K562 (cell line): Measurements from ENCODE around the gene IL12RB2. TPM values are rescaled to one million over a fixed set of nuclear protein-coding genes. Genes with fewer than 3 reads are reported as not detected.

Experiments used
- ATAC-seq: fragments of 200-7000 bp; cut with Tn5 transposase; 3 replicates; pipeline ENCODE4 v1.9.1; 2020; ENCODE audit warnings: moderate library complexity
- BruUV-seq: library from RNA; stranded (reverse); fragments of 400-500 nt; replicated peaks from 2 replicates; lab custom pipeline; 2021; lab: Mats Ljungman, UMichigan
- CTCF ChIA-PET: fragments of 300-600 bp; formaldehyde crosslinking; extraction: SDS; loops from one replicate; lab custom pipeline; 2021; ENCODE audit warnings: low intra/inter-chr PET ratio; lab: Yijun Ruan, JAX
- POLR2A ChIA-PET: fragments of 300-600, 350-650 bp; sonication (Branson Sonifier 250); formaldehyde crosslinking; extraction: SDS; loops from one replicate; lab custom pipeline; 2021; ENCODE audit warnings: antibody characterized with exemption, inconsistent platforms; lab: Yijun Ruan, JAX
- DNase-seq, 4 experiments: peaks; one replicate each; pipeline versions ENCODE4 v3.0.0 to v3.0.0-alpha.2; 2011 to 2018; ENCODE audit warnings: low spot score in 3 of 4, mixed read lengths in 3 of 4; ENCODE audit errors: extremely low read depth in 1 of 4
- FAIRE-seq: peaks from 2 replicates; lab custom pipeline; 2011; peaks lifted over from hg19 to GRCh38; lab: Jason Lieb, UNC
- H2AFZ ChIP-seq: 2 replicates; pipeline ENCODE4 v1.6.0; 2011; ENCODE audit warnings: low read depth, low read length, control low read depth, inconsistent platforms
- H3K27ac ChIP-seq: fragments of 200-600 bp; 3 replicates; pipeline ENCODE4 v1.8.0; 2011; ENCODE audit warnings: low read depth, mild to moderate bottlenecking, control low read depth, inconsistent platforms, low read length, moderate library complexity, mixed read lengths; ENCODE audit errors: extremely low read depth
- H3K27me3 ChIP-seq, 2 experiments: fragments of 300-600 bp in 1 of 2; 2 replicates in 1 of 2; 3 replicates in 1 of 2; pipeline versions ENCODE4 v1.6.0 to v1.8.0; 2011; ENCODE audit warnings: inconsistent platforms in 2 of 2, low read length in 2 of 2, mild to moderate bottlenecking in 1 of 2, mixed read lengths in 1 of 2, moderate library complexity in 1 of 2; ENCODE audit not compliant: control insufficient read depth in 2 of 2, insufficient read depth in 2 of 2
- H3K36me3 ChIP-seq: fragments of 300-600 bp; 3 replicates; pipeline ENCODE4 v1.8.0; 2011; ENCODE audit warnings: mild to moderate bottlenecking, low read length, inconsistent platforms; ENCODE audit not compliant: control insufficient read depth, insufficient read depth
- H3K4me1 ChIP-seq, 2 experiments: fragments of 200-600 bp in 1 of 2; replicated peaks in 1 of 2; 2 replicates in 1 of 2; 3 replicates in 1 of 2; pipeline versions ENCODE4 v1.5.1 to v1.8.0; 2011; ENCODE audit warnings: inconsistent platforms in 2 of 2, low read length in 2 of 2, mild to moderate bottlenecking in 1 of 2, mixed read lengths in 1 of 2, moderate library complexity in 1 of 2; ENCODE audit not compliant: control insufficient read depth in 2 of 2, insufficient read depth in 2 of 2
- H3K4me2 ChIP-seq: 2 replicates; pipeline ENCODE4 v1.6.1; 2011; ENCODE audit warnings: low read length, control low read depth, inconsistent platforms, mixed read lengths; ENCODE audit not compliant: insufficient read depth
- H3K4me3 ChIP-seq: fragments of 200-600 bp; sonication (generic), shearing (Covaris generic); 2 replicates; pipeline ENCODE4 v1.5.1; 2016; ENCODE audit warnings: control low read depth, inconsistent platforms
- H3K79me2 ChIP-seq: fragments of 200-600 bp; 3 replicates; pipeline ENCODE4 v1.8.0; 2011; ENCODE audit warnings: low read length, inconsistent platforms; ENCODE audit not compliant: control insufficient read depth, insufficient read depth
- H3K9ac ChIP-seq, 2 experiments: 2 replicates each; pipeline versions ENCODE4 v1.6.0 to v1.6.1; 2011; ENCODE audit warnings: low read depth in 2 of 2, low read length in 2 of 2, control low read depth in 1 of 2, inconsistent platforms in 1 of 2, mild to moderate bottlenecking in 1 of 2, mixed read lengths in 1 of 2; ENCODE audit not compliant: insufficient read depth in 1 of 2
- H3K9me1 ChIP-seq: one replicate; pipeline ENCODE4 v1.6.0; 2011; ENCODE audit warnings: inconsistent platforms, mild to moderate bottlenecking, low read length, moderate library complexity; ENCODE audit not compliant: control insufficient read depth, insufficient read depth
- H3K9me3 ChIP-seq: replicated peaks from 2 replicates; pipeline ENCODE4 v1.5.1; 2011; ENCODE audit warnings: low read depth, low read length, inconsistent platforms; ENCODE audit not compliant: control insufficient read depth, insufficient read depth
- H4K20me1 ChIP-seq: replicated peaks from 2 replicates; pipeline ENCODE4 v1.6.1; 2011; ENCODE audit warnings: low read length, inconsistent platforms, mixed read lengths; ENCODE audit not compliant: control insufficient read depth, insufficient read depth
- GTF3C2 ChIP-seq: IDR thresholded peaks from 3 replicates; pipeline ENCODE4 v1.6.1; 2011; ENCODE audit warnings: borderline replicate concordance, mild to moderate bottlenecking, moderate library complexity; ENCODE audit not compliant: insufficient read length; ENCODE audit errors: extremely low read depth
- HDAC2 ChIP-seq: fragments of 450-650 bp; IDR thresholded peaks from 2 replicates; pipeline ENCODE4 v1.6.1; 2016; ENCODE audit warnings: mild to moderate bottlenecking
- WGBS: fragments of 100-300 bp; shearing (Covaris generic); methylation state at CpG from one replicate; pipeline ENCODE4 v1.1.6; 2016; ENCODE audit warnings: low coverage, mixed read lengths; ENCODE audit not compliant: insufficient coverage; ENCODE audit errors: missing lambda C conversion rate; 5-methylcytosine and 5-hydroxymethylcytosine counted together
- in situ Hi-C: fragments of 300-500 bp; cut with MboI; formaldehyde crosslinking; loops from 4 replicates; pipeline ENCODE4 v1.15.0; 2018; ENCODE audit warnings: inconsistent platforms, mixed read lengths
- intact Hi-C: fragments of 100-400 bp; cut with micrococcal nuclease; formaldehyde crosslinking; loops from 2 replicates; pipeline ENCODE4 v1.14.2; 2022
- polyA plus RNA-seq, 8 experiments: library from polyadenylated mRNA; depleted of rRNA in 4 of 8; stranded (reverse) in 5 of 8; unstranded in 3 of 8; fragments of >200 nt; fragmentation: Nextera tagmentation in 2 of 8; fragmentation: Illumina TruSeq in 1 of 8; extraction: Ambion mirVana in 2 of 8; extraction: Trizol in 1 of 8; gene quantifications; 2 replicates each; pipeline versions ENCODE4 v1.2.1 to v1.2.3, GENCODE V29; 2011 to 2014; ENCODE audit warnings: inconsistent platforms in 1 of 8, missing spikeins in 1 of 8
- total RNA-seq, 7 experiments: library from RNA; depleted of rRNA in 6 of 7; stranded (reverse); fragments of >200 nt in 6 of 7; fragmentation: Illumina TruSeq in 2 of 7; extraction: Trizol in 2 of 7; gene quantifications; 2 replicates each; pipeline versions ENCODE4 v1.2.1 to v1.2.3, GENCODE V29; 2011 to 2021; ENCODE audit warnings: low replicate concordance in 1 of 7
- TF ChIP-seq, protein P1 (sequence below): fragments of 450-650 bp; conservative IDR thresholded peaks from 2 replicates; pipeline ENCODE4 v1.6.1; 2016; ENCODE audit warnings: missing genetic modification characterization, low read depth, mild to moderate bottlenecking, control low read depth, missing compliant biosample characterization

Gene IL12RB2
- total and polyA plus RNA-seq, 9 of the 15 experiments (the other 6 are each of a cell fraction or from before 2014, with no cell fraction given), result 0.39 to 3.3 (median 1.9) TPM

GRCh38 chr1:67270541-67270940 lies 37.1 kb upstream of the IL12RB2 start:
- TF ChIP-seq HDAC2 (no peak), GTF3C2 (no peak)
- TF ChIP-seq, protein P1, sequence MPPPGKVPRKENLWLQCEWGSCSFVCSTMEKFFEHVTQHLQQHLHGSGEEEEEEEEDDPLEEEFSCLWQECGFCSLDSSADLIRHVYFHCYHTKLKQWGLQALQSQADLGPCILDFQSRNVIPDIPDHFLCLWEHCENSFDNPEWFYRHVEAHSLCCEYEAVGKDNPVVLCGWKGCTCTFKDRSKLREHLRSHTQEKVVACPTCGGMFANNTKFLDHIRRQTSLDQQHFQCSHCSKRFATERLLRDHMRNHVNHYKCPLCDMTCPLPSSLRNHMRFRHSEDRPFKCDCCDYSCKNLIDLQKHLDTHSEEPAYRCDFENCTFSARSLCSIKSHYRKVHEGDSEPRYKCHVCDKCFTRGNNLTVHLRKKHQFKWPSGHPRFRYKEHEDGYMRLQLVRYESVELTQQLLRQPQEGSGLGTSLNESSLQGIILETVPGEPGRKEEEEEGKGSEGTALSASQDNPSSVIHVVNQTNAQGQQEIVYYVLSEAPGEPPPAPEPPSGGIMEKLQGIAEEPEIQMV (tag), result no peak
- intact Hi-C loops, result no loop called here
- DNase-seq, result no peak
- Histone ChIP-seq H3K4me2 (no peak overlapping the region), H3K79me2 (no peaks in the 10 kb centered on the region), H3K4me1 (no peaks in the 10 kb centered on the region), H4K20me1 (no peaks in the 10 kb centered on the region), H3K4me3 (no peak overlapping the region), H3K27me3 (no peaks in the 10 kb centered on the region), H3K9ac (no peak overlapping the region), H3K27ac (no peak overlapping the region), H2AFZ (no peak overlapping the region), H3K9me1 (no peaks in the 10 kb centered on the region), H3K9me3 (peaks cover 2% of the 10 kb centered on the region; the same call in 1 of the 2 replicates), H3K36me3 (no peaks in the 10 kb centered on the region)
- in situ Hi-C loops, result no loop called here
- no peak for FAIRE-seq
- no TSS peak for BruUV-seq
- no peak for ATAC-seq
- WGBS, result 56% methylated on average over 3 of the region's 3 CpGs
- ChIA-PET POLR2A (interaction anchor here (0.7 kb wide), 1 partner anchor 147 kb away, joined by 3 read pairs; no protein-coding TSS in a partner anchor), CTCF (no interaction called here)
